HG02938 (cell line): ENCODE results near the gene MAGEA11.
"Not testable (repeated sequence)": the region's sequence is repeated elsewhere in the genome, so short reads cannot be mapped to it uniquely, and the experiment has no call there.

Experiments
- ATAC-seq: cut with Tn5 transposase; IDR thresholded peaks from one replicate; pipeline ENCODE4 v1.9.1; 2021; ENCODE audit warnings: mild to moderate bottlenecking, moderate library complexity; ENCODE audit not compliant: unreplicated experiment

The MAGEA11 gene

DNA sequence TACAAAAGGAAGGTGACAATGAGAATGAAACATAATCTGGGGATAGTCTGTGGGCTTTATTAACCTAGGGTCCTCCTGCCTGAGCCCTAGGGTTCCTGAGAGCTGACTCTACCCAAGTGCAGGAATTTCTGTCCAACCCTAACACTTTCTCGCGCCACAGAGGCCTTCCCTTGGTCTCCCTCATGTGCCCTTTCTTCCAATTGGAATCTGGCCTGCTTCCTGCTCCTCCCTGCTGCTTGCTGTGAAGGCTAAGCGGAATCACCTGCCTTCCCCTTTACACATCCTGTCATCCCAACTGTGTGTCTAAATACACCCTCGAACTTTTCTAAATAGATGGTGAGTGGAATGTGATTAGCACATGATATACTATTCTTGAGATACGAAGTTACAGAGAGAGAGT is 5.9 kb downstream of the MAGEA11 start:
- no peak for ATAC-seq

GRCh38 chrX:149718757-149719156 is 6.9 kb downstream of the MAGEA11 start:
- ATAC-seq, result no peak

DNA sequence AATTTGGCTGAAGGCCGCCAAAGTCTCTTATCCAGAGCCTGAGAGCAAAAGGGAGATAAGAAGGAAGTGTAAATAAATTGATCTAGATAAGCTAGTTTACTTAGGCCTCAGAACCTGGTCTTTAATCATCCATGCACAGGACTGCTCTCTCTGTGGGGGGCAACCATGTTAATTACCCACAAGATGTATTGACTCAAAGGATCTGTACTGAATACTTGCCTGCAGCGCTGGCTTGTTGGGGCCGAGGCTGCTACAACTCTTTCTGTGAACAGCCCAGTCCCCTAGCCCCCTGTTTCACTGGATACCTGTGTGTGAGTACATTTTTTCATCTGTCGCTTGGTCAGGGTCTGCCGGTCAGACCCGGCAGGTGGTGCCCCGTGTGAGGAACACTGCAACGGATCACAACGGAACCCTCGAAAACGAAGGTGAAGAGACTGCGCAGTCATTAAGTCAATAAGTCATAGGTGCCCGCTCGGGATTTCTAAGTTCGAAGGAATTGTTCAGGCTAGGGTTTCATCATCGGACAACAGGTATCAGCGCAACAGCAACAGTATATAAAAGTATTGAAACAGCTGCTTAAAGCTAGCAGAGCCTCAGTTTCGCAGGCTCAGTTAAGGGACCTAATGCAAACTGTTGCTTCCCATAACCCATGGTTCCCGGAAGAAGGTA is 8.3 kb downstream of the MAGEA11 start:
- ATAC-seq, result no peak

DNA sequence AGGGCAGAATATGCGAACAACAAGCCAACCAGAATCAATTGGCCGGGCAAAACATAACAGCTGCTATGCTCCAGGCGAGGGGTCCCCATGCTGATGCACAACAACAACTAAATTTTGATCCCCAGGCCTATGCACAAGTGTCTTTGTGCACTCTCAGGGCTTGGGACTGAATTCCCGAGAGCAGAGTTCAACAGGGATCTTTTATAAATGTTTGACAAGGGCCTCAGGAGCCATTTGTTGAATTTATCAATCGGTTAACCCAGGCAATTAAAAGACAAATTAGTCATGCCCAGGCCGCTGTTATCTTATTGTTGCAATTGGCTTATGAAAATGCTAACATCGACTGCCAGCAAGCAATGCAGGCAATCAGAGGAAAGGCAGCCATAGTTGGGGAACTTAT is 9.4 kb downstream of the MAGEA11 start:
- ATAC-seq, result not testable (repeated sequence)

DNA sequence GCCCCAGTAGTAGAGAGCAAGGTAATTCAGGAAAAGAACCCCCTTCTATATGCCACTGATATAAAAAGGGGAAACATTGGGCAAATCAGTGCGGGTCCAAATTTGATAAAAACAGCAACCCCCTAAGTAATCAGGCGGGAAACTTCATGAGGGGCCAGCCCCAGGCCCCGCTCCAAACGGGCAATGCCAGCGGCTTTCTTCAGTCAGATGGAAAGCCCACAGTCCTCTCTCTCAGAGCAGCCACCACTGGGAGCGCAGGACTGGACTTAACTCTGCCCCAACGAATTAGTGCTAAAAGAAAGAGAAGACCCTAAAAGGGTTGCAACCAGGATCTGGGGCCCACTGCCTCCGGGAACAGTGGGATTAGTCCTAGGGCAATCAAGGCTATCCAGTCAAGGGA is 9.9 kb downstream of the MAGEA11 start:
- ATAC-seq, result no peak

GRCh38 chrX:149723583-149724118 is 11.8 kb downstream of the MAGEA11 start:
- ATAC-seq, result not testable (repeated sequence)

DNA sequence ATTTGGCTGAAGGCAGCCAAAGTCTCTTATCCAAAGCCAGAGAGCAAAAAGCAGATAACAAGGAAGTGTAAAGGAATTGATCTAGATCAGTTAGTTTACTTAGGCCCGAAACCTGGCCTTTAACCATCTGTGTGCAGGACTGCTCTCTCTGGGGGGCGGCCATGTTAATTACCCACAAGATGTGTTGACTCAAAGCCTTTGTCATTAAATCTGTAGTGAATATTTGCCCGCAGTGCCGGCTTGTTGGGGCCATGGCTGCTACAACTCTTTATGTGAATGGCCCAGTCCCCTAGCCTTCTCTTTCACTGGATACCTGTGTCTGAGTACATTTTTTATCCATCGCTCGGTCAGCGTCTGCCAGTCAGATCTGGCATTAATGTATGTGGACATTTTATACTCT is 15.4 kb downstream of the MAGEA11 start:
- ATAC-seq, result not testable (repeated sequence)

DNA sequence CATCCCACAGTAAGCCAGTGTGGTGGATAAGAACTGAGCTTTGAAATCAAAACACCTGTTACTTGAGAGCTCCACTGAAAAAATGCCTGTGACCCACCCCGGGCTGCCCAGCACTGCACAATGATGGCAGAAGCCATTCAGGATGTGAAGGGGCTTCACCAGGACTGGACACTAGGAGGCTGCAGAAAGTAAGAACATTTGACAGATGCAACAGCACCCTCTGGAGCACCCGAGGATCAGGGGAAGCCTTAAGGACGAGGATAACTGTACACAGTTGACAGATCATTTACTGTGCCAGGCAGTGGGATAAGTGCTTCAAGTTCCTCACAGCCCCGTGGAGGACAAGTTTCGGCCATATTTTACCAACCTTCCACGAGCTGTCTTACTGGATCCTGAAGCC is 30.4 kb downstream of the MAGEA11 start:
- ATAC-seq, result not testable (repeated sequence)

- ATAC-seq, result not testable (repeated sequence)
Observed at GRCh38 chrX:149746390-149747007, 34.6 kb downstream of the MAGEA11 start.

DNA sequence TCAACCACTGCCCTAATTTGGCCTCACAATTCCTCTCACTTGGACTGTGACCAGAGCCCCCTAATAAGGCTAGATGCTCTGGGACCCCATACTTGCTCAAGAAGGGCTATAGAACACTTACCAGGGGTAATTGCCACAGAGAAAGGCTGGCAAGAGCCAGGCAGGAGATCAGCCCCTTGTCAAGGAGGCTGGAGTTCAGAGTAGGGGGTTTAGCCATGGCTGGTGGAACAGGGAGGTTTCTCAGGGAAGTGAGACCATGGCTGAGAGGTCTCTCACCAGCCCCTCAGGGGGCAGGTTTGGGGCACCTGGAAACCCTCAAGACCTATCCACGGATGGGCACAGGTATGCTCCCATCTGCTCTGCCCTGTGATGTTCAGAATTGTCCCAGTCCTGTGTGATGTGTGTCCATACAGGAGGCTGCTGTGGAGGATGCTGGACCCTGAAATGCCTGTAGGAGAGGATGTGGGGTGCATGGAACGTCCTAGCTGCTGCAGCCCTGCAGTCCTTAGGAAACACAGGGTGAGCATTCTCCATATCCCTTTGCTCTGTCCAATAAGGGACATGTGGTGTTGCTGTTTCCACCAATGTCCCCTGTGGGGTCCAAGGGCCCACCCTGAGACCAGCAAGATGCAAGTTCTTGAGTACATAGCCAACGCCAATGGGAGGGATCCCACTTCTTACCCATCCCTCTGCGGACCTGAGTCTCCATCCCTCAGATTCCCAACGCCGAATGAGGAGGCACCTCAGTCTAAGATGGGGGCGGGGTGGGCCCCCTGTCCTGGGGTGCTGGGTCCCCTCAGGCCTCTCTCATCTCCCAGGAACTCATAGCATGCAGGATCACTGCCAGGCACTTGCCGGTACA is 45.6 kb downstream of the MAGEA11 start:
- ATAC-seq, result no peak

- no peak for ATAC-seq
Observed at GRCh38 chrX:149758068-149758714, 46.3 kb downstream of the MAGEA11 start.

GRCh38 chrX:149758715-149759078 is 46.8 kb downstream of the MAGEA11 start:
- ATAC-seq, result not testable (repeated sequence)

- ATAC-seq, result no peak
Observed at GRCh38 chrX:149759824-149760223, 48.0 kb downstream of the MAGEA11 start.

GRCh38 chrX:149760965-149761364 is 49.1 kb downstream of the MAGEA11 start:
- no peak for ATAC-seq

DNA sequence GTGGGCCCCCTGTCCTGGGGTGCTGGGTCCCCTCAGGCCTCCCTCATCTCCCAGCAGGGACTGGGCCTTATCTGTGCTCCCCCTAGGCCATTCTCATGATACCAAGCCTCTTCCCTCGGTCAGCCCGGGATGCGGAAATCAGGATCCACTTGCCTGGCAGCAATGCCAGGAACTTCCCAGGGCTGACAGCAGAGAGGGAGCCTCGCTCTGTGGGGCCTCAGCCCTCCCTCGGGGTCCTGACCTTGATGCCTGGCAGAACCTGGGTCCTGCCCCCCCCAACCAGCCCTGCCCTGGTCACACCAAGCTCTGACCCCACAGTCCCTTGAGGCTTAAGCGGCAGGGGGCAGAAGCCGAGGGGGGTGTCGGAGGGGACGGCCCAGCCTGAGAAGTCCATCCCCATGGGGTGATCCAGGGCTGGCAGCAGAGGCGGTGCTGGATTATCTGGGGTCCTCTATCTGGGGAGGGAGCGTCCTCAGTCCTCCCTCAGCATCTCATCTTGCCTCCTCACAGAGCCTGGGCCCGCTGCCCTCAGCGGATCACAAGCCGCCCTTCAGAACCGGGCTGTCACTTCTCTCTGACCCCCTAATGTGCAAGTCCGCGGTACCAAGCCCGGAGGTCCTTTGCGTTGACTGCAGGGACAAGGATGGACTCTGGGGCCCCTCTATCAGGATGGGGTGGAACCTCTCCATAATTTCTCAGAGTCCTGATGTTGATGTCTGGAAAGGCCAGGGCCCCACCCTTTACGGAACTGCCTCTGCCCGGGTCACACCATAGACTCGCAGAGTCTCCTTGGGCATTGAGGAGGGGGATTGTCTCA is 50.2 kb downstream of the MAGEA11 start:
- not testable (repeated sequence) for ATAC-seq

GRCh38 chrX:149762696-149763614 is 51.1 kb downstream of the MAGEA11 start:
- no peak for ATAC-seq
